ENCODE results near the gene ARL15. TPM values are rescaled to one million over a fixed set of nuclear protein-coding genes. Genes with fewer than 3 reads are reported as not detected.

ARL15 gene
- polyA plus RNA-seq, 1 of the 3 experiments (the other 2 are of a cell fraction) = 6.4 TPM

DNA sequence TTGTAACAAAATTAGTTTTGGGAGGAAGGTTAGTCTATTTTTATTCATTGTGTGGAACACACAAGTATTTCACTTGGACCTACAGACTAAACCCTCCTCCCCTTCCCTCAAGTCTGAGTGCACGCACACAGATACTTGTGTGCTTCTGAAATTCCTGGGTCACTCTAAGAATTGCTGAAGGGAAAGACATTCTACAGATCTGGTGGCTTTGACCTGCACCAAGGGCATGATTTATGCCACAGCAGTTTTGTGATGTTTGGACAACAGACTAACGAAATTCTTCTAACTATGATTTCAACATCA is 150.5 kb downstream of the ARL15 start:
- POLR2A ChIA-PET = no interaction called here
- H3K4me2 ChIP-seq = no peak overlapping the region
- no peak overlapping the region for H2AFZ ChIP-seq (ENCODE audit: low read depth)

DNA sequence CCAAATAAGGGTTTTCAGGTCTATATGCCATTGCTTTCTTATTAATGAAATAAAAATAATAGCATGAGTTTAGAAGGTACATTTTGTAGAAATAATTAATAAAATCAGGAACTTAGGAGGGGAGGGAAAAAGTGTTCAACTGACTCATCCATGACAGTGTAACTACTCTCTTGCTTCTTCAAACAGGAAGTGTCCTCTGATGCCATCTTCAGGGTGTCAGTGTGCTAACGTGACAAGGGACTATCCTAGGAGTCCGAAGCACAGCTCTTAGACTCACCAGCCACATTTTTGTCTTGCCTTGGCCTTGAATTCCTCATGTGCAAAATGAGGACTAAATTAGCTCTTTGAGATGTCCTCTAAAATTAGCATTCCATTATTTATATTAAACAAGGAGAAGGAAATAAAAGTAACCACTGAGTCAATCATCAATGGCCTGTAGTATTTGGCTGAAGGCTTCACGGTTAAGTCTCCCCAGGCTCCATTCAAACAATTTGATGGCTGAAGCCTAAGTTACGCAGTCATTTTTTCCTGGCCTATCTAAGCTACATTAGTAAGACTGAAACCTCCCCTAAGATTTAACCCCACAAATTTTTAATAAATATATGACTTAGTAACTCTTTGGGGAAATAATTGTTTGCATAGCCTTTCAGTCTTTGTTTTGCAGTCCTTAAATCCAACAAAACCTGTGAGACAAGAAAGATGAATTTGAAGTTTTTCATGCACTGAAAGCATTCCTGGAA is 151.1 kb downstream of the ARL15 start:
- H3K9me2 ChIP-seq = no peaks in the 10 kb centered on the region
- POLR2A ChIA-PET = no interaction called here
- peaks cover 6% of the 10 kb centered on the region for H3F3A ChIP-seq (replicated peaks; ENCODE audit: insufficient read depth)

More for the DNA sequence above, 150.5 kb downstream of the ARL15 start:
- no peaks in the 10 kb centered on the region for H3K79me2 ChIP-seq (ENCODE audit: insufficient read depth)
- peaks cover 0 to 7% of the 10 kb centered on the region in 2 experiments for H3K36me3 ChIP-seq (replicated peaks in 1 of 2; ENCODE audit: control insufficient read depth in 1 of 2, insufficient read depth in 2 of 2, low read length in 1 of 2)
- H3F3A ChIP-seq (replicated peaks; ENCODE audit: insufficient read depth) = peaks cover 6% of the 10 kb centered on the region
- peak overlapping the region in 1 of 2 experiments; percentile 16; a peak in 1 of 4 replicates for H3K27ac ChIP-seq (ENCODE audit: low read depth in 2 of 2, low read length in 1 of 2)
- CTCF ChIA-PET = interaction anchor here (1.0 kb wide), 1 partner anchor 56 kb away, joined by 3 read pairs; no protein-coding TSS in a partner anchor
- H4K20me1 ChIP-seq (ENCODE audit: insufficient read depth) = no peaks in the 10 kb centered on the region
- no peaks in the 10 kb centered on the region; a peak in 3 of 4 replicates for H3K4me1 ChIP-seq (ENCODE audit: control insufficient read depth in 1 of 2, insufficient read depth in 2 of 2, low read depth in 1 of 2, low read length in 1 of 2)
- no peaks in the 10 kb centered on the region; the same call in 1 of the 2 replicates for H3K9me2 ChIP-seq
- H3K9me3 ChIP-seq = no peaks in the 10 kb centered on the region; the same call in 1 of the 2 replicates
- no peak for DNase-seq
- WGBS (ENCODE audit: low lambda C conversion rate) = 89% methylated on average over 2 of the region's 2 CpGs
- no peaks in the 10 kb centered on the region for H3K27me3 ChIP-seq (ENCODE audit: insufficient read depth)
- H3K4me3 ChIP-seq (ENCODE audit: low read depth in 2 of 2, low read length in 1 of 2) = no peak overlapping the region
- TF ChIP-seq SMC3 (IDR thresholded peaks at IDR 0.05; ENCODE audit: low read depth, low read length) (no peak), RFX5 (IDR thresholded peaks at IDR 0.05; ENCODE audit: low read length) (no peak), TCF12 (IDR thresholded peaks at IDR 0.05) (0 out of 2 replicates have a peak, but pooled peaks have one; percentile 13), JUND (IDR thresholded peaks at IDR 0.05) (no peak), EP300 (IDR thresholded peaks at IDR 0.05; ENCODE audit: borderline replicate concordance in 1 of 2, low read depth in 1 of 2, low read length in 1 of 2) (no peak; a peak in 1 of 4 replicates), NRF1 (IDR thresholded peaks at IDR 0.05; ENCODE audit: low read depth, low read length) (no peak)
- no peak overlapping the region for H3K9ac ChIP-seq

DNA sequence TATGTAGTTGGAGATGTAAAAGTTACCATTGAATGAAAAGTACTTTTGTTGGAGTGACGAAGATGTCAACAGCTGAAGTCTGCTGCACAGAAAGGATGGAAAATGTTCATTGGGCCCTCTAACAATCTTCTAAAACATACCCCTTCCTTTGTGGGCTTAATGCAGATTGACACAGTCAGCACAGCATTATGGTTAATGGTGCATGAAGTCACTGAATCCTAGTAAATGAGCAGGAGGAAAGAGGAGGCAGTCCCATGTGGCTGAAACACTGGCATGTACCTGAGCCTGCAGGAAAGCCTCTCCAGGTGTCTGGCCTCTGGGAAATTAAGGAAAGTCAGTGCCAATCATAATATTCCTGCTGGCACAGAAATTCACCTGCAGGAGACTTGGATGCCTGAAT is 153.8 kb downstream of the ARL15 start:
- no peak overlapping the region for H3K4me3 ChIP-seq (ENCODE audit: low read depth in 2 of 2, low read length in 1 of 2)
- H3K79me2 ChIP-seq (ENCODE audit: insufficient read depth) = no peaks in the 10 kb centered on the region
- H3K9me2 ChIP-seq = no peaks in the 10 kb centered on the region
- DNase-seq = no peak
- peaks cover 6% of the 10 kb centered on the region for H3F3A ChIP-seq (replicated peaks; ENCODE audit: insufficient read depth)
- H3K9ac ChIP-seq = no peak overlapping the region
- no peak overlapping the region for H2AFZ ChIP-seq (ENCODE audit: low read depth)
- no peaks in the 10 kb centered on the region for H4K20me1 ChIP-seq (ENCODE audit: insufficient read depth)
- no peaks in the 10 kb centered on the region for H3K36me3 ChIP-seq (replicated peaks in 1 of 2; ENCODE audit: control insufficient read depth in 1 of 2, insufficient read depth in 2 of 2, low read length in 1 of 2)
- no peak overlapping the region for H3K4me2 ChIP-seq
- H3K9me3 ChIP-seq = no peaks in the 10 kb centered on the region
- TF ChIP-seq TCF12 (IDR thresholded peaks at IDR 0.05) (no peak), POLR2AphosphoS5 (IDR thresholded peaks at IDR 0.05; ENCODE audit: low read depth, low read length) (no peak), NFIC (IDR thresholded peaks at IDR 0.05; ENCODE audit: borderline replicate concordance) (no peak), EZH2phosphoT487 (IDR thresholded peaks at IDR 0.05; ENCODE audit: borderline replicate concordance, low read depth) (no peak)
- TF ChIP-seq, protein P1, sequence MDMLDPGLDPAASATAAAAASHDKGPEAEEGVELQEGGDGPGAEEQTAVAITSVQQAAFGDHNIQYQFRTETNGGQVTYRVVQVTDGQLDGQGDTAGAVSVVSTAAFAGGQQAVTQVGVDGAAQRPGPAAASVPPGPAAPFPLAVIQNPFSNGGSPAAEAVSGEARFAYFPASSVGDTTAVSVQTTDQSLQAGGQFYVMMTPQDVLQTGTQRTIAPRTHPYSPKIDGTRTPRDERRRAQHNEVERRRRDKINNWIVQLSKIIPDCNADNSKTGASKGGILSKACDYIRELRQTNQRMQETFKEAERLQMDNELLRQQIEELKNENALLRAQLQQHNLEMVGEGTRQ (IDR thresholded peaks at IDR 0.05; ENCODE audit: borderline replicate concordance, low read depth, low read length) = no peak
- ChIA-PET CTCF (interaction anchor here (0.6 kb wide), 1 partner anchor 1054 kb away, joined by 3 read pairs; no protein-coding TSS in a partner anchor), POLR2A (no interaction called here)
- no peaks in the 10 kb centered on the region for H3K27me3 ChIP-seq (ENCODE audit: insufficient read depth)
- H3K4me1 ChIP-seq (ENCODE audit: control insufficient read depth in 1 of 2, insufficient read depth in 2 of 2, low read depth in 1 of 2, low read length in 1 of 2) = no peaks in the 10 kb centered on the region; a peak in 3 of 4 replicates
- WGBS (ENCODE audit: low lambda C conversion rate) = 92% methylated on average over 1 of the region's 1 CpG
- no peak overlapping the region for H3K27ac ChIP-seq (ENCODE audit: low read depth in 2 of 2, low read length in 1 of 2)

More for the DNA sequence above, 151.1 kb downstream of the ARL15 start:
- Histone ChIP-seq H2AFZ (ENCODE audit: low read depth) (no peak overlapping the region), H3K79me2 (ENCODE audit: insufficient read depth) (no peaks in the 10 kb centered on the region), H3K9me3 (no peaks in the 10 kb centered on the region; the same call in 1 of the 2 replicates), H3K27ac (ENCODE audit: low read depth in 2 of 2, low read length in 1 of 2) (peak overlapping the region in 1 of 2 experiments; percentile 16; a peak in 1 of 4 replicates), H3K4me2 (no peak overlapping the region), H3K4me1 (ENCODE audit: control insufficient read depth in 1 of 2, insufficient read depth in 2 of 2, low read depth in 1 of 2, low read length in 1 of 2) (no peaks in the 10 kb centered on the region; a peak in 3 of 4 replicates), H3K36me3 (replicated peaks in 1 of 2; ENCODE audit: control insufficient read depth in 1 of 2, insufficient read depth in 2 of 2, low read length in 1 of 2) (peaks cover 0 to 7% of the 10 kb centered on the region in 2 experiments), H3K27me3 (ENCODE audit: insufficient read depth) (no peaks in the 10 kb centered on the region), H3K9ac (no peak overlapping the region), H3K4me3 (ENCODE audit: low read depth in 2 of 2, low read length in 1 of 2) (no peak overlapping the region), H4K20me1 (ENCODE audit: insufficient read depth) (no peaks in the 10 kb centered on the region)
- WGBS (ENCODE audit: low lambda C conversion rate) = 83% methylated on average over 4 of the region's 4 CpGs
- no peak for DNase-seq
- CTCF ChIA-PET = interaction anchor here (1.0 kb wide), 1 partner anchor 56 kb away, joined by 3 read pairs; no protein-coding TSS in a partner anchor
- peak; percentile 20; the same call in 1 of the 2 replicates for TF ChIP-seq RAD21 (IDR thresholded peaks at IDR 0.05; ENCODE audit: low read length)
- TF ChIP-seq SMC3 (IDR thresholded peaks at IDR 0.05; ENCODE audit: low read depth, low read length) = no peak
- no peak for TF ChIP-seq RFX5 (IDR thresholded peaks at IDR 0.05; ENCODE audit: low read length)
- TF ChIP-seq MEF2A (IDR thresholded peaks at IDR 0.05; ENCODE audit: borderline replicate concordance, low read depth) = no peak
- TF ChIP-seq EP300 (IDR thresholded peaks at IDR 0.05; ENCODE audit: borderline replicate concordance in 1 of 2, low read depth in 1 of 2, low read length in 1 of 2) = no peak
- TF ChIP-seq, protein P1 (IDR thresholded peaks at IDR 0.05; ENCODE audit: borderline replicate concordance, low read depth, low read length) = no peak

Measured in SK-N-SH (cell line).